NCI-H1417 (cell line): ENCODE measurements around the gene LARP7.
"Not testable (repeated sequence)": the region's sequence is repeated elsewhere in the genome, so short reads cannot be mapped to it uniquely, and the experiment has no call there.

Experiments
- DNase-seq, 3 experiments: peaks; one replicate each; lab custom pipeline; 2025; lab: John Stamatoyannopoulos, UW

Gene LARP7

DNA sequence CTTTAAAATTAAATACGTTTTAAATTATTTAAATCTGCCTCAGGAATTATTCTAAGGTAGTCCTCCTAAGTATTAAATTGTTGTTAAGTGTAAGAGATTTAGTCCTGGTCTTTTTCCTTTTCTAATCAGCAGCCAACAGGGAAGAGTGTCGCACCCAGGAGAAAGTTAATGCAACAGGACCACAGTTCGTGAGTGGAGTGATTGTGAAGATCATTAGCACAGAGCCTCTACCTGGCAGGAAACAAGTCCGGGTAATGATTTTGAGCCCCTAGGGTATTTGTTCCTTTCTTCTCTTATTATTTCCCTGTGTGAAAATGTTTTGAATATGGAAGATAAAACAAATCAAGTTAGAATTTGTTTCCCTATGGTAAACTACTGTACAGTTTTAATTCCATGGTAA lies 13.4 kb downstream of the LARP7 start:
- no peak for DNase-seq

DNA sequence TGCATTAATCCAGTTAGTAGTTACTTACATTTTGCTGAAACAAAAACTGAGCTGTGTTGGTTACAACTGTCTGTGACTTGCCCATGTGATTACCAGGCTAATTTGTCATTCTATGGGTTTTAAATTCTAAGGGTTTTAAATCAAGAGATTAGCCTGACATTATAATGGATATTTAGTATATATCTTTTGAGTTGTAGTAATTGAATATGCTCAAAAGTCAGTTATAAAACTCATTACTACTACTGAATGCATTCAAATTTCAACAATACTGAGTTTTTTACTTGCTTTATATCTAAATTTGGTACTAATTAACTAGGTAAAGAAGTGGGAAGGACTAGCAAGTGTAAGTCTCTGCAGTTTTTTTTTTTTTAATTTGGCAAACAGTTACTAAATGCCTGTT lies 14.7 kb downstream of the LARP7 start:
- DNase-seq: no peak

DNA sequence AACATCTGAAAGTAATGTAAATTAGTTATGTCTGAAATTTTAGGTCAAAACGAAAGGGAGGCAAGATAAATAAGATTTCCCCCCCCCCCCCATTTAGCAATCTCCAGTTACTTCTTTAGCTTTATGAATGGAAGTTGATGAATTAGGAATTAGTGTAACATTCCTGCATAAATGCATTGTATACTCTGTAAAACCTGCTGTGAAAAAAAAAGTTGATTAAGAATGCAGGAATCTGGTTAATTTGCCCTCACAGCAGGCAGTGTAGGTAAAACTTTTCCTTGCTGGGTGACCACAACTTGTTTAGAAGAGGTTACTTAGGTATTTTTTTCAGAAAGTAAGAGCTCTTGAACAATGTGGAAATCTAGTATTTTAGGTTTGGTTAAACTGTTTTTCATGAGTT lies 15.3 kb downstream of the LARP7 start:
- DNase-seq: no peak

DNA sequence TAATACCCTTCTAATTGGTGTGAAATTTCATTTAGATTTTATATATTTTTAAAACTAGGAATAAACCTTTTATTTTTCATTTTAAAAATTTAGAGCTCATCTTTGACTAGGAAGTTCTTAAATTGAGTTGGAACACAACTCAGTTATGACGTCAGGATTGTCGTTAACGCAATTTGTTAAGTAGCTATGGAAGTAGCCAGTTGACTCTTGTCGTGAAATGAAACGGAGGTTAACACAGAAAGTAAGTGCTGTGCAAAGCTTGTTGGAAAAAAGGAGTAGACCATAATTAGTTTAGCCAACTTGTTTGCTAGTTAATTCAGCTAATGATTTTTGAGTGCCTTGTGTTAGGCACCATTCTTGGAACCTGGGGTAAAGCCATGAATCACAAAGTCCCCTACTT lies 18.3 kb downstream of the LARP7 start:
- DNase-seq: no peak

DNA sequence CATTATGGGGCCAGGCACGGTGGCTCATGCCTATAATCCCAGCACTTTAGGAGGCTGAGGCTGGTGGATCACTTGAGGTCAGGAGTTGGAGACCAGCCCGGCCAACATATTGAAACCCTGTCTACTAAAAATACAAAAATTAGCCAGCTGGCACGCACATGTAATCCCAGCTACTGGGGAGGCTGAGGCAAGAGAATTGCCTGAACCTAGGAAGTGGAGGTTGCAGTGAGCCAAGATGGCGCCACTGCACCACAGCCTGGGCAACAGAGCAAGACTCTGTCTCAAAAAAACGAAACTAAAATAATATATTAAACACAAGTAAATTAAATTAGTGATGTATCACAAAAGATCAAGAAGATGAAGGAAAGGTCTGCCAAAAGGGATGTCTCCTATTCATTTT lies 19.2 kb downstream of the LARP7 start:
- DNase-seq: not testable (repeated sequence)

DNA sequence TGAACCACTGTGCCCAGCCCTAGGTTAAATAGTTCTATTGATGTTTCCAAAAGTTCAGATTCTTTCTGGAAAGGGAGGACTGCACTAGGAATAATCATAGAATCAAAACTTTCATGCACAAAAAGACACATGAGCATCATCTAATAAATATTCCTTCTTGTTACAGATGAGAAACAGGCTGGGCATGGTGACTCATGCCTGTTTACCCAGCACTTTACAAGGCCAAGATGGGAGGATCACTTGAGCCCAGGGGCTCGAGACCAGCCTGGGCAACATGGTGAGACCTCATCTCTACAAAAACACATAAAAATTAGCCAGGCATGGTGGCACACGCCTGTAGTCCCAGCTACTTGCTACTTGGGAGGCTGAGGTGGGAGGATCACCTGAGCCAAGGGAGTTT lies 27.7 kb downstream of the LARP7 start:
- no peak for DNase-seq

DNA sequence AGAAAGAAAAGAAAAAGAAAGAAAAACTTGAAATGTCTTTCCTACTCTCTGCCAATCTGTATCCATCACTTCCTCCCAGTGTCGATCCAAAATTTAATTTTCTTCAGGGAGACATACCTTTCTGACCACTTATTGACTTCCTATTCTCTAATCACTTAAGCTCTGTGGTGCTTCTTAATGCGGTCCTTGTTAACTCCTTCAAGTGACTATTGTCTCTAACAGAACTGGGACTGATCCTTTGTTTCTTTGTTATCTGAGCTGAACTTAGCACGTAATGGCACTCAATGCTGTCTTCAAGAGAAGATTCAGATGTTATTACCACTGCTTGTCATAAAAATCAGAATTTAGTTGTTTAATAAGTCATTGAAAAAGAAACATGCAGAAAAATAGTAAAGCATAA lies 31.2 kb downstream of the LARP7 start:
- no peak for DNase-seq

DNA sequence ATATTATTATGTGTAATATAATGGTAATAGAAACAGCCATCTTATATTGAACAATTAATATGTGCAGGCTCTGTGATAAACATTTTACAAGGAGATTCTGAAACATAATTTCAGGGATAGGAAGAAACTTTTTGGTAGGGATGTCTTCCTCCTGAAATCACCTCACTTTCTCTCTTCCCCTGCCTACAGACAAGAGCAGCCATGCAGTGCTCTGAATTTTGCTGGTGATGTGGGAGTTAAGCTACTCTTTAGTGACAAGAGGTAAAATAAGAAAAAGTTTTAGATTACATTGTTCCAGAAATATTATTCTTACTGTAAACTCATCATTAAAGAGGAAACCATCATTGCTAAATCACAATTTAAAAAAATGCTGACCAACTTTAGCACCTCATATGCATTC lies 36.1 kb downstream of the LARP7 start:
- no peak for DNase-seq

DNA sequence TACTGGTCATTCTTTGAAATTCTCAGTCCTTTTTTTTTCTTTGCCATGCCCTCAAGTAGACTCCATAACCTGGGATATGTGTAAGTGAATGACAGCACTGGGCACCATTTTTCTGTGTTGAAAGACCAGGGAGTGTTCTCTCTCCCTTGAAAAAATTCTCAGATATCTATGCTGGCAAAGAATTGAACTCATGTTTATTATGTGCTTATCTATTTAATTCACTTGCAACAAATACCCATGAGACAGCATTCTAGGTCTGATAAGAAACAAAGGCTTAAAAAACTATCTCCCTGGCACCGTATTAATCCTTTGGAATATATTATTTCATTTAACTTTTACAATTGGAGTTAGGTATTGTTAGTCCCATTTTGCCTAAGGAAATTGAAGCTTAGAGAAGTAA lies 36.7 kb downstream of the LARP7 start:
- DNase-seq: no peak

DNA sequence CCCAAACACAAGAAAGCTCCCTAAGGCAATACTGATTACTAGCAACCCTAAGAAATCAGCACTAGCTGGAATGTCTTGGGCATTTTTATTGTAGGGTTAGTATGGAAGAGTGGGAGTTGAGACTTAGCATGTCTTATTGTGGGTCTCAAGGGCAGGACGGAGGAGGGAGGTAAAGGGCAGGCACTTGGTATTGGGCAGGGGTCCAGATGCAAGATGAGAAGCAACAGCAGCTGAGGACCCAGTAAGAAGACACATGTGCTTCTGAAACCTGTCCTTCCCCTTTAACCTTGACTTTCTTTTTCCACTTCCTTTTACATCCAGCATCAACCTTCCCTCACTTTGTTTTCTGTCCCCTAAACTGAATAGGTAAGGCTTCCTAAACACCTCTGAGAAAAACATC lies 37.4 kb downstream of the LARP7 start:
- DNase-seq: no peak

DNA sequence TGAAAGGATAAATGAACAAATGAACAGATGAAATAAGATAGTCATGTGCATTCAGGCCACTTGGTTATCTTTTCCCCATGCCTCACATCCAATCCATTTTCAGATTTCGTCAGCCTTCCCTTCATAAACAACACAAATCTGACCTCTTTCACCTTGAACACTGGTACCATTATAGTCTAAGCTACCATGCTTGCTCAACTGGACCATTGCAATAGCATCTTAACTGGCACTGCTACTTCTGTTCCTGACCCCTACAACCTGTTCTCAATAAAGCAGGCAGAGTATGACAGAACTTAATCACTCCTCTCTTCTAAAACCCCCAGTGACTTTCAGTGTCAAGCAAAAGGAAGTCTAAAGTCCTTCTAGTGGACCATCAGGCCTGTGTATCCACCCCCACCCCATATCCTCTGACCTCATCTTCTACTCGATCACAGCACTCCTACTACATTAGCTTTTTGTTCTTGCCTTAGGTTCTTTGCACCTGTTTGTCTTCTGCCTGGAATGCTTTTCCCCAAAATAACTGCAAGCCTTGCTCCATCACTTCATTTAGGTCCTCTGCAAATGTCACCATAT lies 40.7 kb downstream of the LARP7 start:
- no peak for DNase-seq

DNA sequence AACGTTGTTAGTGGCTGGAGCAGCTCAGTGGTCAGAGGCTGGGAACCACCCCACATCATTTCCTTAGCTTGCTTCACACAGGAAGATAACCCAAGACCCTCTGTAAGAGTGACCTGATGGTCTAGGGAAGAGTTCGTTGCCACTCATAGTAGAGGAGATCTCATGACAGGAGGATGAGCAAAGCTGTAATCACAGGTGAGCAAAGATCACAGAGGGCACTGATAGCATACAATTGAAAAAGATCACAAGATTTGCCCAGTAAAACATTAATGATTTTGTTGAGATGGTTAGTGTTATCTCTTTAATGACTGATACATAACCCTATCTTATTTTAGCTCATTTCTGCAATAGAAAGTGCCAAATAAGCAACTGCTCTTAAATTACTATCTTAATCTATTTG lies 44.1 kb downstream of the LARP7 start:
- no peak for DNase-seq

DNA sequence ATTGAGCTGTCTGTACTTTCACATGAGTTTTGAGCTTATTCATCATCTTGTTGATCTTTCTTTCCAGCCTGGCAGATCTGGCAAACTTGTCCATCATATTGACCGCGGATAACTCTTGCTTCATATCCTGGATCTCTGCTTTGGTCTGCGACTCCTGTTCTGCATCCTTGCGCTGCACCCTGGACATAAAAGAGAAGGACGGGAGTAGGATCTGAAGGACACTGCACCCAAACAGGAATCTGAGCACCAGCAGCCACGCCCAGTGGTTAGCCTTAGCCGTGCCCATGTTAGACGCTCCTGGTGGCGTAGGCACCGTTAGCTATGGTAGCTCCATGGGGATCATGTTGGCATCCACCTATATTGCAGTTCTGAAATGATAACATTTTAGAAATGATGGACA lies 56.6 kb downstream of the LARP7 start:
- DNase-seq: no peak

DNA sequence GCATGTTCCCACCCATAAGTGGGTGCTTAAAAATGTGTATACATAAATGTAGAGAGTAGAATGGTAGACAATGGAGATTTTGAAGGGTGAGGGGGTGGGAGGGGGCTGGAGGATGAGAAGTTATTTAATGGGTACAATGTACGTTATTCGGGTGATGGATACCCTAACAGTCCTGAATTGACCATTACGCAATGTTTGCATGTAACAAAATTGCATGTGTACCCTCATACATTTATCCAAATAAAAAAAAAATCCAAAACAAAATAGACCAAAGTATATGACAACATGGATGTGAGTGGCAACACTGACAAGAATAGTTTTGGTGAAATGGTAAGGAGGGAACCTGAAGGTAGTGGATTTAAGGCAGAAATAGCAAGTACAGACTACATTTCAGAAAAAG lies 63.7 kb downstream of the LARP7 start:
- DNase-seq: no peak

DNA sequence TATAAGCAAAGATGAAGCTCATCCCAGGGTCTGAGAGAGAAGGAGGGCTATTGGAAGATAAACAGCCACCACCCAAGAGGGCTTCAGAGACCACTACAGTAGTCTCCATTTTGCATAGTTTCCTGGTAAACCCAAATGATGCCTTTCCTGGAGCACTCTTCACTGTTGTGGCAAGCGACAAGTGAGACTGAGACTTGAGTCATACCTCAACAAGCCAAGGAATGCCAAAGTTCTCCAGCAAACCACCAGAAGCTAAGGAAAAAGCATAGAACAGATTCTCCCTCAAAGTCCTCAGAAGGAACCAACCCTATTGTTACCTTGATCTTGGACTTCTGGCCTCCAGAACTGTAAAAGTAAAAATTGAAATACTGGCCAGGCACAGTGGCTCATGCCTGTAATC lies 65.9 kb downstream of the LARP7 start:
- DNase-seq: no peak

DNA sequence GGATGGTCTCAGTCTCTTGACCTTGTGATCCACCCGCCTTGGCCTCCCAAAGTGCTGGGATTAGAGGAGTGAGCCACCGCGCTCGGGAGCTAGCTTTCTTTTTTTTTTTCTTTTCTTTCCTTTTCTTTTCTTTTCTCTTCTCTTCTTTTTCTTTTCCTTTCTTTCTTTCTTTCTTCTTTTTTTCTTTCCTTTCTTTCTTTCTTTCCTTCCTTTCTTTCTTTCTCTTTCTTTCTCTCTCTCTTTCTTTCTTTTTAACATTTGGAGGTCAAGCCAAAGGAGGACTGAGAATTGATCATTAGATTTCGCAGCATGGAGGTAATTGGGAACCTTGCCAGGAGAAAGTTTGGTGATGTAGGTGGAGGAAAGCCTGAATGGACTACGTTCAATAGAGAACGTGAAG lies 67.4 kb downstream of the LARP7 start:
- no peak for DNase-seq

DNA sequence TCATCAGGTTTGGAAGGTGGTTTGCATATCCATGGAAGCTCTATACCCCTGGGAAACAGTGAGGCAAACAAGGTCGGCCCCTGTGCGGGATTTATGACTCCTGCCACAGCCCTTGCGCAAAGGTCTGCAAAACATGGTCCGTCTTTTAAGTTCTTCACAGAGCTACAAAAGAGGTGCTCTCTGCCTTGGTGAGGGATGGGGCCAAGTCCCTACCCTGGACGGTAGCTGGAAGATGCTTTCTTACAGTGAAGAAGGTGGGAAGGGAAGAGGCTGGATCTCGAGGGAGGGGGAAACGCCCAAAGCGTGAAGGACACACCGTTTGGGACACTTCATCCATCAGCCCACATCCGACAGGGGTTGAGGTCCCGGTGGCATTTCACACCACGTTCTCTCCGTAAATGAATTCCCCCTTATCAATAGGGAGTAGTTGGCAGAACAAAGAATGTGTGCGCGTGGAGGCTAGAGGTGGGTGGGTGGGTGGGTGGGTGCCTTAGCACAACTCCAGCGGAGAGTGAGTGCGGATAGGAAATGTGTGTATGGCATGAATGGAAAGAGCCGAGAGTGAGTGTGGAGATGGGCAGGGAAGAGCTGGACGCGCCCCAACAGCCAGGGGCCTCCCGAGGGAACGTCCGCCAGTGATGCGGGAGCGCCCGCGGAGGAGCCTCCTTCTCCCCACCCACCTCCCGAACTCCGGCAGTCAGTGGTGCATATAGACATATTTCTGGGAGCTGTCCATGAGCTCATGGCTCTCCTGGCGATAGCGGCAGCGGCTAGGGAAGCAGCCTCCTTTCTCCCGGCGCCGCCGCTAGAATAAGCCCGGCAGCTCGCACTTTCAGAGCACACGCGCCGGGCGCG lies 68.3 kb downstream of the LARP7 start:
- peak; percentile 9 to 70 (median 66) for DNase-seq

DNA sequence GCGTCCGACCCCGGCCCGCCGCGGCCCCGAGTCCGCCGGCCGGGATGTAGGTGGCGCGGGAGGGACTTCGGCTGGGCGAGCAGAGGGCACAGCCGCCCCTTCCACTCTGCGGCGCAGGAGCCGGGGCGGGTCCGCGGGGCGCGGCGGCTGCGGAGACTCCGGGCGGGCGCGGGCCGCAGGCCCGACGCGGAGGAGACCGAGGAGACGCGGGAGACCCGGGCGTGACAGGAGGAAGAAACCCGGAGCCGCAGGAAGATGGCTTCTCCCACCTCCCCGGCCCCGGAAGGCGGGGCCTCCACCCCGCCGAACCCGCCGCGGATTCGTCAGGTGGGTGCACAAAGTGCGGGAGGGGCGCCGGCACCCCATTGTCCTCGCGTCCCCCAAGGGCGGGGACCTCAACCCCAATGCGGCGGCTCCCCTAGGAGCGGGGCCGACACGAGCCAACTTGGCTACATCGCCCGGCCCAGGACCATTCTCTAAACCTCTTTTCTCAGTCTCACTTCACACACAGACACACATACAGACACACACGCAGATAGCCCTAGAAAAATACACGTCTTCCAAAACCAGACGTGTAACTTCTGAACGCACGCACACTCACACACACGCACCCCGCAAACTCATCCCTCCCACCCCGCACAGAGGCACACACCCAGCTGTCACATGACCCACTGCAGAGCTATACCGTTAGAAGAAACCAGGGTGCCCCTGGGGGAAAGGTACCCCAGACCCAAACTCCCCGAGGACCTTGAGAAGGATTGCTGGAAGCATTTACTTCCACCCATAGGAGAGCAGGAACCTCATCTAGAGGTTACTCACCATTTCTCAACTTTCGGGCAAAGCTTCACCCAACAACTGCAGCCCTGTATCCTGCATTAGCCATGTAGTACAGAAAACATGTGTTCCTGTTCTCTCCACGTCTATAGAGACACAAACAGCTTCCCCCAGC lies 69.2 kb downstream of the LARP7 start:
- peak; percentile 1 to 64 (median 62) for DNase-seq

DNA sequence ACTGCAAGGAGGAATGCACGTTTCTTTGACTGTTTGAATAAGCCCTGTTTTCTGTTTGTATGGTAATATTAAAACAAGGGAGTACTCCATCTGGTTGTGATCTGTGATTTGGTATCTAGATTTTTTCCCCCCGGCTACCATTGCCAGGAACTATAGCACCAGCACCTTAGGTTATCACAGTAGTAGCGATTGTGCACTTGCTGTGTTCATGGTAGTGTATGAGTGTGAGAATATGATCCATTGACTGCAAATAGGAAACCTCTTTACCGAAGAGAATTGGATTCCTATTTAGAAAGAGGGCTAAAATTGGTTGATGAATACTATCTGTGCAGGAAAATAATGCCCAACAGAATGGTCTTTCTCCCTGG lies 69.9 kb downstream of the LARP7 start:
- DNase-seq: peak in 1 of 3 experiments; percentile 44
